Left ventricle myocardium superior (tissue), 1 donor: ENCODE results near the gene RAMACL. TPM values are rescaled to one million over a fixed set of nuclear protein-coding genes. Genes with fewer than 3 reads are reported as not detected.
"Not testable (repeated sequence)": the region's sequence is repeated elsewhere in the genome, so short reads cannot be mapped to it uniquely, and the experiment has no call there.

Experiments used
- ATAC-seq: fragments of 200-7000 bp; cut with Tn5 transposase; one replicate; pipeline ENCODE4 v1.9.1; 2020; ENCODE audit warnings: mild to moderate bottlenecking, moderate library complexity
- DNase-seq: peaks from one replicate; pipeline ENCODE4 v3.0.0-alpha.2; 2020
- intact Hi-C: fragments of 100-400 bp; cut with micrococcal nuclease; formaldehyde crosslinking; loops from one replicate; pipeline ENCODE4 v1.11.0; 2022
- long read RNA-seq: library from polyadenylated mRNA; unstranded; transcript quantifications from one replicate; pipeline ENCODE4 v2.0.0, GENCODE V29; 2021
- total RNA-seq: library from RNA; stranded (reverse); fragmentation: NEBNext Ultra II Directional; extraction: Animal tissue kit (Norgen Biotek cat#: 25700); gene quantifications from one replicate; pipeline ENCODE4 v1.2.1, GENCODE V29; 2021
- donor health status: DM: no; HTN: yes; CAD: no; lungs with severe emphysema.

RAMACL gene
- total RNA-seq, result 0.67 TPM
- long read RNA-seq, result 0 reads

DNA sequence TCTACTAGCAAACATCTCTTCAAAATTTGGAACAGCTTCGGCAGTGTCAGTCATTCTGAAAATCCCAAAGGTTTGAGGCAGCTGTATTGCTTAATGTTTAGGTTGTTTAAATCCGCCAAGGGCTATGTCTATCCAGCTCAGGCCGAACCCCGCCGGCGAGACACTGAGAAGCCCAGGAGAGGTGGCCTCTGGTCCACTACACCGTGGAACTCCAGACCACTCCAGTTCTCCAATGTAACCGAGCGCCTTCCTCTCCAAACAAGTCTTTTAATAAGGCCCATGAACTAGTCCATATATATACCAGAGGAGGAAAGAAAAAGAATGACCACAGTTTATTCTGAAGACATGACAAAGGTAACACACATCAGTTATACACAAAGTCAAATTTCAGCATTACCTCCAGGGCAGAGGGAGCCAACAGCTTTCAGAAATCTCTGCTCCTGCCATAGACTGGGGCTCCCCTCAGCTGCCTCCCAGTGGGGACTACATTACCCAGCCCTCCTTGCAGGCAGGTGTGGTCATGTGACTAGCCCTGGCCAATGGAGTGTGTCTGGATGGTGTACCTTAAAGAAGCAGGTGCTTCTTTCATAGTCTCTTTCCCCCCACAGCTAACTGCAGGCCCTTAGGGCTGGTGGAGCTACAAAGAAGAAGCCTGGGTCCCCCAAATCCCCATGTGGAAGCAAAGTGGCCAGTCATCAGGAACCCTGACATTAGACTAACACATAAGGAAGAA, at the start of gene RAMACL:
TSS of gene RAMACL (minus strand) at position 255 of the 733 bp plus-strand sequence. CDS start at position 54, 201 bp downstream.
- intact Hi-C loops, result no loop called here
- ATAC-seq, result peak; percentile 41
- no peak for DNase-seq

DNA sequence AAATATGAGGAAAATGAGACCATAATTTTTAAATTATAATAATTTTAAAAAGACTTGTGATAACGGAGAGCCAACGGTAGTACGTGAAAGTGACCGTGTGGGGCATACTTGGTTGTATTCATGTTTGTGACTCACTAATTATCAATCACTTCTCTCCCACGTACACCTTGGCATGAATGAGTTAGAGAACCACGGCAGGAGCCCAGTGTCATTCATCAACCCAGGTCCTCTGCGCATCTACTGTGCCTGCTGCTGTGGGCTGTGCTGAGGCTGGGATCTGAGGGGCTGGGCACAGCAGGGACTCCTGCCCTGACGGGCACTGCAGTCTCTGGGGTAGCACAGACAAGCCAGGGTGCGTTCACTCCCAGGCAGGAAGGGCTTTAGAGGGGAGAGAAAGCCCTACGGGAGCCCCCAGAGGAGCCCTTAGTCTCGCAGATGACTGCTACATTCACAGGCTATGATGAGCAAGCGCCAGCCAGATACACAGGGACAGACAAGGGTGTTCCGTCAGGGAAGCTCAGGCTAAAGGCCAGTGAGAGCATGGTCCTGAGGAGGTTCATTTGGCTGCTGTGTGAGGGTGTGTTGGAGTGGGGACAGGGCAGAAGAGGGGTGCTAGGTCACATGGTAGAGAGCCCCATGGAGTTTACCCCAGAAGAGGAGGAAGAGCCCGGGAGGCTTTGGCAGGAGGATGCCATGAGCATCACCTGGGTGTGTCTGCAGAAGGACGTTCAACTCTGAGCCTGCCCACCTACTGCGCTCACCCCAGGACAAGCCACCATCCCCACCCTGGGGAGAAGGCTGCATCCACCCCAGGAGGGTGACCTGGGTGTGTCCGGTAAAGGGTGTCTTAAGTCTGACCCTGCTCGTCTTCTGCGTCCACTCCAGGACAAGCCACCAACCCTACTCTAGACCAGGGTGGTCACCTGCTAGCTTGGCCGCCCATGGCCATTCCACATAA, 48.8 kb upstream of the RAMACL start:
- intact Hi-C loops, result no loop called here
- ATAC-seq (no peak), DNase-seq (no peak)

DNA sequence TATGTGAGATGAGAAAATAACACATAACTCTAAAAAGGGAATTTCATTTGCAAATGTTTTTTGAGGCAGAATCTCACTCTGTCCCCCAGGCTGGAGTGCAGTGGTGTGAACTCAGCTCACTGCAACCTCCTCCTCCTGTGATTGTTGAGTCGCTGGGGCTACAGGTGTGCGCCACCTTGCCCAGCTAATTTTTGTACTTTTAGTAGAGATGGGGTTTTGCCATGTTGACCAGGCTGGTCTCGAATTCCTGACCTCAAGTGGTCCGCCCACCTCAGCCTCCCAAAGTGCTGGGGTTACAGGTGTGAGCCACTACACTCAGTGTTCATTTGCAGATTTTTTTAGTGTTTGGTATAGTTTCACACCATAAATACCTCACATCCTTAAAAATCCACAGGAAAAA, 48.1 kb upstream of the RAMACL start:
- intact Hi-C loops, DNase-seq, ATAC-seq: not testable (repeated sequence)

DNA sequence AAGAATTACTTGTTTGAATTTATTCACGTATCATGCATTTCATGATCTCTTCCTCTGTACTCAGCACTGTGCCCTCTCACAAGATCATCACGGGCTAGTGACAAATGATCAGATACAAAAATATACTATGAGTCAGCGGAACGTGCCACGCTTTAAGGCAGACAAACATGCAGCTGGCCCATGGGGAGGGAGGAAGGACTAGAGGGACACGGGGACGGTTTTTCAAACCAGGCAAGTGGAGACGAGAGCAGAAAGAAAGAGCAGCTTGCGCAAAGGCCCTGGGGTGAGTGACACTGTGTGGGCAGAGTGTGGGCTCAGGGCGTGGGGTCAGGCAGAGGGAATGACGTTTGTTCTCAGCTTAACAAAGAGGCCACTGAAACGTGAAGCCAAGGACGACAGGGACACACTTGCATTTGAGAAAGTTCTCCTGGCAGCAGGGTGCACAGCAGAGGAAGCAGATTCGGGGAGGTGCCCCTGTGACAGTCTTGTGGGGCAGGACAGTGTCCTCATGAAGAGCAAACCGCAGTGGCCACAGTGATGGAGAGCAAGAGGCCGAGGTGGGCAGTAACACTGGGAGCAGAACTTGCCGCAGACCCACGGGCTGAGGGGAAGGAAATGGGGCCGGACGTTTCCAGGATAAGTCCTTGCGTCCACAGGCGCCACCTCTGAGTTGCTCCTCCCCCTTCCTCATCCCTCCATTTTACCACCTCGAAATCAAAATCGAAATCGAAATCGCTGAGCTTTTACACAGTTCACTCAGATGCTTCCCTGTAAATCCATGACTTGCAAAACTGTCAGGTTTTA, 47.5 kb upstream of the RAMACL start:
- DNase-seq, result peak; percentile 65
- intact Hi-C loops, result no loop called here
- peak; percentile 89 for ATAC-seq

DNA sequence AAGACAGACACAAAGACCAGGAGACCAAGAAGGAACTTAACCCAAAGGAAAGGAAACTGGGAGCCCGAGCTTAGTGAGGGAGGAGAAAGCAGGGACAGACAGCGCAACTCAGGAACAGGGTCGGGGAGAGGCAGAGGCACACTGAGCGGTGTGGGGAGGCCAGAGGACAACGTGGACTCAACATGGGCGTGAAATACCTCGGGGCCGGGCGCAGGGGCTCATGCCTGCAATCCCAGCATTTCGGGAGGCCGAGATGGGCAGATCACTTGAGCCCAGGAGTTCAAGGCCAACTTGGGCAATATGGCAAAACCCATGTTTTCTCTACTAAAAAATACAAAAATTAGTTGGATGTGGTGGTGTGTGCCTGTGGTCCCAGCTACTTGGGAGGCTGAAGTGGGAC, 46.3 kb upstream of the RAMACL start:
- intact Hi-C loops, result no loop called here
- no peak for ATAC-seq
- no peak for DNase-seq

DNA sequence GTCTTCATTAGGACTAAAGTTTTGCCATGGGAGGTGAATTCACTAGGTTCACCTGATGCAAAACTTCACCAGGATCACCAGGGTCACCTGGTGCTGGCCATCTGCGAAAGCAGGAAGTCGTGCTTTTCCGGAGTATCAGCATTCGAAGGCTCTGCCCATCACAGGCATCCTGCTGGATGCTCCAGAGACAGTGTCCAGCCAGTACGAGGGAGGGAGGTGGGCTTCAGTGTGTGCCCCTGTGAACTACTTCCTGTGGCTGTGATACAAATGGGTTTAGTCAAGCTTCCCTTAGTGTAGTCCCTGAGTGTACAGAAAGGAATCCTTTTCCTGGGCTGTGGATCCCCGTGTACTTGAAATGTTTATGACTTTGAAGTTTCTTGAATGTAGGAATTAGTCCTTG, 44.0 kb upstream of the RAMACL start:
- intact Hi-C loops, result no loop called here
- ATAC-seq, result no peak
- no peak for DNase-seq

DNA sequence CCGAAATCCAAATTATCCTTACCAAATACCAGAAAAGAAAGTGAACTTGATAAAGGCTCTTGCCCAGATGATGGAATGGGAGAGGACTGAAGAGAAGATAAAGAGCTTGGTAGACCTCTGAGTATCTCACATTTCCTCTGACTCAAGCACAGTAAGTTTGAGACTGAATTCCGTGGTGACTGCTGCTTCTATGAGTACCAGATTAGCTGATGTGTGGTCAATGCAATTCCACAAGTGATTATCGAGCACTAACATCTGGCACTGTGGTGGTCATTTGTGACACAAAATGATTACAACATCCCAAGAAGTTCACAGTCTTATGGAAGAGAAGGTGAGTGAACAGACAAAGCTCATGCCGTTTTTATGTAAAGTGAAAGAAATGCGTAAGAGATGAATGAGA, 43.1 kb upstream of the RAMACL start:
- ATAC-seq, result no peak
- intact Hi-C loops, result loop anchor here (10.0 kb wide), 1 partner anchor 75 kb away; no protein-coding TSS in a partner anchor
- DNase-seq, result no peak

DNA sequence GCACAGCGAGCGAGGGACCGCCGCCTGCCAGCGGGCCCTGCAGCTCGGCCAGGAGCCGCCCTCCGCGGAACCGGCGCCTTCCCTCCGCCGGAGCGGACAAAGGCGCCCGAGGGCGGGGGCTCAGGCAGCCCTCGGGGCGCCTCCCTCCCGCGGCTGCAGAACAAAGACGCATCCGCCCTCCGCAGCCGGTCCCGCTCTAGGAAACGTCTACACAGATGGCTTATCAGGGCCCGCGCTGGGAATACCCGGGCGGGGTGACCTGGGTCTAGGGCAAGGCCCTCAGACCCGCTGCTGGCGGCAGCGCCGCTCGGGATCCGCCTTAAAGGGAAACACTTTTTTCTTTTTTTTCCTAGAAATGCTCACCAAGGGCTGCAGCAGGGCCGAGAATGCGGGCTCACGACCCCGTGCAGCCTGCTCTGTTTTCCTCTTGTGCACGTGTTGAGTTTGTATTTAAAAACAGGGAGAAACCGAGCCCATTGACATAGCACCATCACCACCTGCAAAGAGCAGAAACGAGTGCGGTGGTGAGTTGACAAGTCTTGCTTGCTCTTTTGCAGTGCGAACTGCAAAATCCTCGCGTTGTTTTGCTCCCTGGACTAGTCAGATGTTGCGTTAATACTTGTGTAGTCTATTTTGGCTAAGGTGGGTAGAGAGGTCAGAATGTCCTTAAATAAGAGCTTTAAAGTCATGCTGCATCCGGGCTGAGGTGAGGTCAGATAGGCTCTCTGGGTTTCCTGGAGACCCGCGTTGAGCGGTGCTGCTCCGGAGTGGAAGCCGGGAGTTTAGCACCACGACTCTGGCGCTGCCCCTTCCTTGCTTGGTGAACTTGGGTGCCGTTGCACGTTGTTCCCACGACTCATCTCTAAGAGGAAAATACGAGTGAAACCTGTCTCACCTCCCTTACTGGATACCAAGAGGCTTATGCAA, 41.7 kb upstream of the RAMACL start:
- ATAC-seq (peak; percentile 54), DNase-seq (peak; percentile 89)
- intact Hi-C loops, result loop anchor here (10.0 kb wide), 1 partner anchor 73 kb away; no protein-coding TSS in a partner anchor

DNA sequence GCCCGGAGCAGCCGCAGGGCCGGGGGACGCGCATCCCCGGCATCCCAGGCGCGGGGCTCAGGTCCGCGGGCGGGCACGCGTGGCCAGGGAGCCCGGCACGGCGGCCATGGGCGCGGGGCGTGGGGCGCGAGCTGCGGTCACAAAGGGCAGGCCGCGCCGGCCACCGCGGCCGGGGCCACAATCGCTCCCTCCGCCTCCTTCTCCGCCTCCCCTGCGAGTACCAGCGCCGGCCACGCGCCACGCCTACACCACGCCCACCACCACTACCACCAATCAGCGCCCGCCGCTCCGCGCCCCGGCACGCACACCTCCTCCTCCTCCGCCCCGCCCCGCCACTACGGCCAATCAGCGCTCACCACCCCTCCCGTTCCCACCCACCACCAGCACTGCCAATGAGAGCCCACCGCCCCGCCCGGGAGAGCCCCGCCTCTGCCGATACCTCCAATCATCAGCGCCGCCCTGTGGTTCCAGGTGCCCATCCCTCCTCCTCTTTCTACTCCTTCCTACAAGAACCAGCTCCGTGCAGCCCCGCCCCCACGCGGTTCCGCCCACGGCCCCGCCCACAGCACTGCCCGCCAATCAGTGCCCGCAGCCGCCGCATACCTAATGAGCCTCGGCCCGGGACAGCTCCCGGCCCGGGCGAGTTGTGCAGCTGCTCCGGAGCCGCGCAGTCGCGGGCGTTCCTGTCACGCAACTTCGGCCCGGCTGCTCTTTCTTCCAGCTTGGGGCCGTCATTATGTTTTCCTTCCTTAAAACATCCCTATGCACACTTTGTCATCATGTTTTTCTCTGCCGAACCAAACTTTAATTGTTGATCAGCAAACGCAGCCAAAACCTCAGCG, 40.8 kb upstream of the RAMACL start, which contains the start of gene RPS6KA2:
TSS of gene RPS6KA2 (minus strand) at position 219 of the 842 bp plus-strand sequence. CDS start 232 bp downstream, outside the sequence.
- intact Hi-C loops, result loop anchor here (10.0 kb wide), 1 partner anchor 72 kb away; no protein-coding TSS in a partner anchor
- DNase-seq (peak; percentile 100), ATAC-seq (peak; percentile 93)

DNA sequence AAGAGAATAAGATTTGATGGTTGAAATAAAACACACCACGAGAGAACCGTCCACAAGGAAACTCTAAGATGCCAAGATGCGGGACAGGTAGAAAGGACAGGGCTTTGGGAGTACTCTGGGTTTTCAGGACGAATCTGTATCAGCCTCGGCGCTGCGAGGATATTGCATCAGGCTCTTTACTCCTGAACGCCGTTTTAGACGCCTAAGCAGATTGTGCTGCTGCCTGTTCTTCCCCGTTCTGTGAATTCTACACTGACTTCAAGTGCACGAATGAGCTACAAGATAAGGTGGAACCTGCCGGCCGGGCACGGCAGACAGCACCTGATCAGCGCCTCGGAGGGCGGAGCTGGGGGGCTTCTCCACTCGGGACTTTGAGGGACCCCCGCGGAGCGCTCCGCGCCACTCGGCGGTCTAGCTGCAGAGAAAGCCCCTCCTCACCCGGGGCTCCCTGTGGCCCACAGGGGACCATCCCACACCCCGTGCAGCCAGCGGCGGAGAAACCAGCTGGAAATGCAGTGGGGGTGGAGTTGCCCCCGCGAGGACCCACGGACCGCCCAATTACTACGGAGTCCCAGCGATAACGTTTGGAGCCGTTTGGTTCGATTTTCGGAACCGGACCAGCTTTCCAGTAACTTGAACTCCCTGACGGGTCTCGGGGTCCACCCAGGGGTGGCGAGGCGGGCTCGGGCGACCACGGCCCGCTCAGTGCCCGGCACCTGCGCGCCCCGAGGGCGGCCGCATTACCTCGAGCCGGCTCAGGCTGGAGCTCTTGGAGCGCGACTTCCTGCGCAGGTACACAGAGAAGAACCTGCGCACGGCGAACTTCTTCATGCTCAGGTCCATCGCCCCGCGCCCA, 39.9 kb upstream of the RAMACL start:
- DNase-seq, result peak; percentile 56
- ATAC-seq, result no peak
- intact Hi-C loops, result loop anchor here (10.0 kb wide), 1 partner anchor 72 kb away; no protein-coding TSS in a partner anchor

DNA sequence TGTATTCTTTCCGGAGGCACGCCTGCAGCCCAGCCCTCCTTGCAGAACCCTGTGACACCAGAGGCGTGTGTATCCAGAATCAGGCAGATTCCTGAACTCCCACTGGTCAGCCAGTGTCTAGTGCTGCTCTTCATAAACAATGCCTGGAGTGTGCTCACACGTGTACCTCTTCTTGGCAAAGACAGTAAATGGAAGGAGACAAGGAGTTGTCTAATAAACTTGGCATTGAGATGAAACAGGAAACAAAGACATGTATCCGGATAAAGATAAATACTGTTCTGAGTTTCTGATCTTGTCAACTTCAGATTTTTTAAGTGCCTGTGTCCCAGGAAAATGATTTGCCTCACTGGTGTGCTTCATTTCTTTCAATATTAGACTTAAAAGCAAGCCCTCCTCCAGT, 38.9 kb upstream of the RAMACL start:
- intact Hi-C loops, result loop anchor here (10.0 kb wide), 1 partner anchor 71 kb away; no protein-coding TSS in a partner anchor
- DNase-seq (no peak), ATAC-seq (no peak)

DNA sequence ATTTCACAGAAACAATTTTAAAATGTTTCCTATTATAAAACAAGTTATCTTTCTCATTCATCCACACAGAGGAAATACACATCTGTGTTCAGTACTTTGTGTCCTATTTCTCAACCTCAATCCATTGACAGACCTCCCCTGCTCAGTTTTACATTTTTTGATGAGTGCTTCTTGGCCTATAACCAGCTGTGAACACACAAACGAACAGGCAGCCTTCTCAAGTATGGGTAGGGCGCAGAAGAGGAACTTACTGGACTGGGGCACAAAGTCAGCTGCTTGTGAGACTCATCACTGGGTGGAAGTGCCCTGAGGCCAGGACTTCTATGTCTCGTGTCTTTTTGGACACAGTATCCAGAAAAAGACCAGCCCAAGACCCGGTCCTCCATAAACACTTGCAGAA, 37.8 kb upstream of the RAMACL start:
- intact Hi-C loops, result loop anchor here (10.0 kb wide), 1 partner anchor 69 kb away; no protein-coding TSS in a partner anchor
- ATAC-seq (peak; percentile 10), DNase-seq (no peak)

DNA sequence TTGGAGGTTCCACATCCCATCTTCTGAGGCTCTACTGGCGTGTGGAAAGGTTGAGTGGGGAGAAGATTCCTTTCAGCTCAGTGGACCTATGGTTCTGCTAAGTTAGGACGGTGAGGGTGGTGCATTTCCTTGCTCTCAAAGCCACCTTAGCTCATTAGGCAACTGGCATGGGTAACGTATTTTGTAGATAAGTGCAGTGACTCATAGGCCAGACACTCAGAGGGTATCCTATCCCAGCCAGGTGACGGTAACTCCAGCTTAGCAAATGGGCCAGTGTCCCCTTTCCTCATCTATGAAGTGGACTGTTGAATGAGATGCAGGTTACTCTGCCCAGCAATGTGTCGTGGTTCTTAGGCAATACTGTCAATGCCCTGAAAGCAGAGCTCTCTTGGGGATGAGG, 36.8 kb upstream of the RAMACL start:
- intact Hi-C loops, result loop anchor here (10.0 kb wide), 1 partner anchor 69 kb away; no protein-coding TSS in a partner anchor
- no peak for DNase-seq
- no peak for ATAC-seq

DNA sequence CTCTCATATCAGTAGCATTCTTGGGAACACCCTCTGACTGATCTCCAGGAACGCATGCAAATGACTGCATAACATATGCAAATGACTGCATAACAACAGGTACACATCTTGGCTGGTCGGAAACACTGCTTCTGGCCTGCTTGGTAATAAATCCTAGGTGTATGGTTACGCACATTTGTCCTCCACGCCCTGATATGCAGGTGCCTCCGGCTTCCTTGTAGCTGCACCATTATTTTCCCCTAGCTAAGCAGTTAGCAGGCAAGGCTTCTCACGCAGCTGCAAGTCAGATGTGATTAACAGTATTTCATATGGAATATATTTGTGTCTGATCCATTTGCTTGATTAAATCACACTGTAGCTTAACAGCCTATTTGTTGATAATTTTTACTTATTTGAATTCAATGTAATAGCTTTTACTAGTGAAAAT, 34.6 kb upstream of the RAMACL start:
- ATAC-seq (no peak), DNase-seq (no peak)
- intact Hi-C loops, result loop anchor here (10.0 kb wide), 1 partner anchor 66 kb away; no protein-coding TSS in a partner anchor

DNA sequence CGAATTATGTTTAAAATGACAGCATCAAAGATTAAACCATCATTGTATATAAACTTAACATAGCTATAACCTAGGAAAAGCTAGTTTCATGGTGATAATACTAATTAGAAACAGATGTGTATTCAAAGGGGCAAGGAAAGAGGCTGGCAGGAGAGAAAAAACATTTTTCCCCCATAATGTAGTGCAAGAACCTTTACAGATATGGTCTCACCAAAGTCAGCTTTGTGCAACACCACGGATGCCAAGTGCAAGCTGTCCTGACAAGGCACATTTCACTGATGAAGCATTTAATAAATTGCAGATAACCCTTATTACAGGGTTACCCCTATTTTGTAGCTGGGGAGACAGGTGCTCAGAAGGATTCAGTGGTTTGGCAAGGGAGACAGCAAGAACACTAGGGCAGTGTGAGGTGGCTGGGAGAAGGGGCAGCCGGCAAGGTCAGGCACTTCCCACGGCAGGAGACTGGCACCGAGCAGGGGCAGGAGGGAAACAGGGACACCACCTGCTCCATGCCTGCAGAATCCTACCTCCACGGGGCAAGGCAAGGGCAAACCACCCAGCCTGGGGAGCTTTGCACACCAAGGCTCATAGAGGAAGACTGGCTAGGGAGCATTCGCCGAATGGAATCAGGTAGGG, 34.1 kb upstream of the RAMACL start:
- ATAC-seq, result peak; percentile 16
- intact Hi-C loops, result loop anchor here (10.0 kb wide), 1 partner anchor 66 kb away; no protein-coding TSS in a partner anchor
- no peak for DNase-seq
